Activated B cell treated with CpG ODN at 0.5 μM for 24 hours (primary cell): ENCODE data around the gene ZNF431. TPM values are rescaled to one million over a fixed set of nuclear protein-coding genes. Genes with fewer than 3 reads are reported as not detected.

Experiments
- ATAC-seq: fragments of 200-7000 bp; cut with Tn5 transposase; one replicate; pipeline ENCODE4 v1.10.0; 2021; ENCODE audit warnings: low read depth, mild to moderate bottlenecking, moderate library complexity
- CTCF ChIA-PET: fragments of 350-600 bp; sonication (Branson Sonifier 250); formaldehyde crosslinking; loops from one replicate; lab custom pipeline; 2021; ENCODE audit warnings: antibody characterized with exemption; lab: Charles Lee
- POLR2A ChIA-PET: fragments of 350-600 bp; sonication (Branson Sonifier 250); formaldehyde crosslinking; loops from one replicate; lab custom pipeline; 2021; ENCODE audit warnings: antibody characterized with exemption; lab: Charles Lee
- DNase-seq: peaks from one replicate; pipeline ENCODE4 v3.0.0; 2022
- H3K27ac Mint-ChIP-seq: one replicate; pipeline ENCODE4 v1.8.0; 2020; ENCODE audit warnings: mixed read lengths
- H3K27me3 Mint-ChIP-seq: one replicate; pipeline ENCODE4 v1.8.0; 2021; ENCODE audit warnings: mixed read lengths
- H3K36me3 Mint-ChIP-seq: one replicate; pipeline ENCODE4 v1.8.0; 2021; ENCODE audit warnings: low read depth, mixed read lengths
- H3K4me1 Mint-ChIP-seq: one replicate; pipeline ENCODE4 v1.8.0; 2021; ENCODE audit warnings: mixed read lengths
- H3K4me3 Mint-ChIP-seq: one replicate; pipeline ENCODE4 v1.8.0; 2020; ENCODE audit warnings: mild to moderate bottlenecking, mixed read lengths
- H3K9me3 Mint-ChIP-seq: one replicate; pipeline ENCODE4 v1.8.0; 2020; ENCODE audit warnings: mixed read lengths
- CTCF ChIP-seq: fragments of 200-600 bp; IDR thresholded peaks from one replicate; pipeline ENCODE4 v1.8.0; 2022; ENCODE audit warnings: antibody characterized with exemption, mild to moderate bottlenecking
- intact Hi-C: fragments of 100-400 bp; cut with micrococcal nuclease; formaldehyde crosslinking; loops from one replicate; pipeline ENCODE4 v1.15.1; 2024
- total RNA-seq: library from RNA; stranded (reverse); gene quantifications from 2 replicates; pipeline ENCODE4 v1.2.3, GENCODE V29; 2022

Gene ZNF431
- total RNA-seq, 1 donor from 2014 or later, result 34.9 TPM

GRCh38 chr19:21143854-21144253, 2.0 kb downstream of the ZNF431 start:
- intact Hi-C loops, result loop anchor here (5.0 to 10.0 kb wide), 7 partner anchors 147 to 719 kb away; partner anchors contain the start of genes ZNF100, ZNF43, ZNF493 and ZNF66
- H3K9me3 Mint-ChIP-seq, result no peaks in the 10 kb centered on the region
- POLR2A ChIA-PET, result no interaction called here
- DNase-seq, result no peak
- no peak overlapping the region for H3K27ac Mint-ChIP-seq
- no peak for TF ChIP-seq CTCF
- CTCF ChIA-PET, result interaction anchor here (0.6 kb wide), 1 partner anchor 46 kb away, joined by 4 read pairs; no protein-coding TSS in a partner anchor
- no peak overlapping the region for H3K4me3 Mint-ChIP-seq
- ATAC-seq, result no peak
- H3K36me3 Mint-ChIP-seq, result peaks cover 59% of the 10 kb centered on the region
- H3K4me1 Mint-ChIP-seq, result peaks cover 32% of the 10 kb centered on the region
- no peaks in the 10 kb centered on the region for H3K27me3 Mint-ChIP-seq

GRCh38 chr19:21147540-21147939, 5.7 kb downstream of the ZNF431 start:
- Mint-ChIP-seq H3K9me3 (no peaks in the 10 kb centered on the region), H3K4me3 (no peak overlapping the region), H3K4me1 (peaks cover 22% of the 10 kb centered on the region), H3K36me3 (peaks cover 82% of the 10 kb centered on the region), H3K27ac (no peak overlapping the region), H3K27me3 (no peaks in the 10 kb centered on the region)
- no peak for ATAC-seq
- ChIA-PET POLR2A (no interaction called here), CTCF (no interaction called here)
- TF ChIP-seq CTCF, result no peak
- intact Hi-C loops, result loop anchor here (10.0 kb wide), 2 partner anchors 247 to 723 kb away; partner anchors contain the start of gene ZNF493
- no peak for DNase-seq

DNA sequence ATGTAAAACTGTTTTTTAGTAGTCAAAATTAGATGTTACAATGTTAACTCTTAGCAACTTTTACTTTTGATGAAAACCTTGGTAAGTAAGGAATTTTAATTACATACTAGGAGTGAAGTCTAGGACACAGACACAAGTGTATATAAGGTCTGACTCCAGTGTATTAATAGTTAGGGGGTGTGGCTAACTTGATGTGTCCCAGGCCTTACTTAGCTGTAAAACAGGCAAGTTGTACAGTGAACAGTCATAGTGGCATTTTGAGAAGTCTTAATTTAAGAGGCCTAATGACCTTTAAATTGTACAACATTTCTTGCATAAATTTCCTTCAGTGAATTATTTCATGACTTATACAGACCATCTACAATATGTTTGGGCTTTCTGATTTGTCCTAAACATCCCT, 6.8 kb downstream of the ZNF431 start:
- Mint-ChIP-seq H3K4me1 (peaks cover 12% of the 10 kb centered on the region), H3K36me3 (peaks cover 86% of the 10 kb centered on the region), H3K4me3 (no peak overlapping the region), H3K9me3 (no peaks in the 10 kb centered on the region), H3K27me3 (no peaks in the 10 kb centered on the region), H3K27ac (no peak overlapping the region)
- ATAC-seq (no peak), DNase-seq (no peak)
- no peak for TF ChIP-seq CTCF
- POLR2A ChIA-PET, result no interaction called here
- CTCF ChIA-PET, result no interaction called here
- intact Hi-C loops, result loop anchor here (10.0 kb wide), 2 partner anchors 246 to 724 kb away; partner anchors contain the start of gene ZNF493

- POLR2A ChIA-PET, result interaction anchor here (0.8 kb wide), 1 partner anchor 37 kb away, joined by 4 read pairs; no protein-coding TSS in a partner anchor
- Mint-ChIP-seq H3K27ac (no peak overlapping the region), H3K27me3 (no peaks in the 10 kb centered on the region), H3K36me3 (peaks cover 74% of the 10 kb centered on the region), H3K4me3 (no peak overlapping the region), H3K4me1 (peaks cover 8% of the 10 kb centered on the region), H3K9me3 (no peaks in the 10 kb centered on the region)
- intact Hi-C loops, result loop anchor here (10.0 kb wide), 2 partner anchors 245 to 725 kb away; partner anchors contain the start of gene ZNF493
- TF ChIP-seq CTCF, result no peak
- no peak for DNase-seq
- CTCF ChIA-PET, result no interaction called here
- ATAC-seq, result no peak
Observed at GRCh38 chr19:21149877-21150276, 8.0 kb downstream of the ZNF431 start.

GRCh38 chr19:21151460-21151859, 9.6 kb downstream of the ZNF431 start:
- no peak overlapping the region for H3K27ac Mint-ChIP-seq
- no peak for TF ChIP-seq CTCF
- no peak overlapping the region for H3K4me3 Mint-ChIP-seq
- no peaks in the 10 kb centered on the region for H3K27me3 Mint-ChIP-seq
- peaks cover 10% of the 10 kb centered on the region for H3K4me1 Mint-ChIP-seq
- intact Hi-C loops, result no loop called here
- ATAC-seq (no peak), DNase-seq (no peak)
- peaks cover 74% of the 10 kb centered on the region for H3K36me3 Mint-ChIP-seq
- no peaks in the 10 kb centered on the region for H3K9me3 Mint-ChIP-seq
- CTCF ChIA-PET, result interaction anchor here (1.1 kb wide), 1 partner anchor 62 kb away, joined by 3 read pairs; no protein-coding TSS in a partner anchor
- POLR2A ChIA-PET, result interaction anchor here (0.7 kb wide), 1 partner anchor 61 kb away, joined by 4 read pairs; no protein-coding TSS in a partner anchor
